ENCODE data around the gene SREK1. TPM values are rescaled to one million over a fixed set of nuclear protein-coding genes. Genes with fewer than 3 reads are reported as not detected.

The SREK1 gene
- total RNA-seq, 1 experiment from 2014 or later: 65.6 TPM

DNA sequence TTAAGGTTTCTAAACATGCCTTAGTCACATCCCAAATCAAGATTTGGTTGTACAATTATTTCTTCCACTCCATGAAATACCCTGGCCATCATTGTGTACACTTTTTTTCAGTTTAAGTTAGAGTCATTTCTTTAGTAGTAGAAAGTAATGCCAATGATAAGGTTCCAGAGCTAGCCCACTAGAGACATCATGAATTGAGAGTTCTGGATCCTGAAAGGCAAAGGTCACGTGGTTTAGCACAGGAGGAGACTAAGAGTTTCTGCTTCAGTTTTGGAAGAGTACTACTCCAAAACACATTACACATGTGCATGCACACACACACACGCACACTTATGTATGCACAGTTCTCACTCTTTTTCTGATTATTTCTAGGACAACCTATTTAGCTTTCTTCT, 4.8 kb upstream of the SREK1 start:
- no peak overlapping the region for H3K9ac ChIP-seq (ENCODE audit: low read length)
- H3K79me2 ChIP-seq (ENCODE audit: insufficient read depth, low read length): no peaks in the 10 kb centered on the region
- no peaks in the 10 kb centered on the region for H3K36me3 ChIP-seq (ENCODE audit: control insufficient read depth in 1 of 2, insufficient read depth in 2 of 2, low read length in 2 of 2)
- intact Hi-C loops (cut with micrococcal nuclease): no loop called here
- no peaks in the 10 kb centered on the region for H3K27me3 ChIP-seq (ENCODE audit: insufficient read depth, low read length)
- H3K27ac ChIP-seq (ENCODE audit: low read depth, low read length): no peak overlapping the region
- H3K9me3 ChIP-seq (ENCODE audit: control insufficient read depth in 1 of 2, insufficient read depth in 1 of 2, low read depth in 1 of 2, low read length in 2 of 2): no peaks in the 10 kb centered on the region
- DNase-seq (ENCODE audit: low read depth, low spot score): no peak
- ATAC-seq: no peak
- H3K4me1 ChIP-seq (ENCODE audit: control insufficient read depth in 1 of 2, insufficient read depth in 2 of 2, low read length in 2 of 2): peaks cover 0 to 10% of the 10 kb centered on the region in 2 experiments; a peak in 2 of 4 replicates
- CTCF ChIA-PET: no interaction called here
- H2AFZ ChIP-seq (ENCODE audit: low read depth, low read length, poor library complexity, severe bottlenecking): peak overlapping the region; percentile 6
- no peaks in the 10 kb centered on the region for H3K9me2 ChIP-seq (ENCODE audit: insufficient read depth)
- H4K20me1 ChIP-seq (ENCODE audit: insufficient read depth): no peaks in the 10 kb centered on the region
- BruUV-seq (replicated peaks): no TSS peak
- TF ChIP-seq SP1 (IDR thresholded peaks at IDR 0.05; ENCODE audit: low read depth): no peak
- TF ChIP-seq, protein P1, sequence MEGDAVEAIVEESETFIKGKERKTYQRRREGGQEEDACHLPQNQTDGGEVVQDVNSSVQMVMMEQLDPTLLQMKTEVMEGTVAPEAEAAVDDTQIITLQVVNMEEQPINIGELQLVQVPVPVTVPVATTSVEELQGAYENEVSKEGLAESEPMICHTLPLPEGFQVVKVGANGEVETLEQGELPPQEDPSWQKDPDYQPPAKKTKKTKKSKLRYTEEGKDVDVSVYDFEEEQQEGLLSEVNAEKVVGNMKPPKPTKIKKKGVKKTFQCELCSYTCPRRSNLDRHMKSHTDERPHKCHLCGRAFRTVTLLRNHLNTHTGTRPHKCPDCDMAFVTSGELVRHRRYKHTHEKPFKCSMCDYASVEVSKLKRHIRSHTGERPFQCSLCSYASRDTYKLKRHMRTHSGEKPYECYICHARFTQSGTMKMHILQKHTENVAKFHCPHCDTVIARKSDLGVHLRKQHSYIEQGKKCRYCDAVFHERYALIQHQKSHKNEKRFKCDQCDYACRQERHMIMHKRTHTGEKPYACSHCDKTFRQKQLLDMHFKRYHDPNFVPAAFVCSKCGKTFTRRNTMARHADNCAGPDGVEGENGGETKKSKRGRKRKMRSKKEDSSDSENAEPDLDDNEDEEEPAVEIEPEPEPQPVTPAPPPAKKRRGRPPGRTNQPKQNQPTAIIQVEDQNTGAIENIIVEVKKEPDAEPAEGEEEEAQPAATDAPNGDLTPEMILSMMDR (IDR thresholded peaks at IDR 0.05 in 2 of 3, conservative IDR thresholded peaks at IDR 0.05 in 1 of 3; ENCODE audit: borderline replicate concordance in 1 of 3, insufficient read depth in 1 of 3, low read depth in 2 of 3, low read length in 2 of 3): no peak
- TF ChIP-seq SRF (IDR thresholded peaks at IDR 0.05; ENCODE audit: low read depth): no peak
- no peak for TF ChIP-seq CEBPB (IDR thresholded peaks at IDR 0.05; ENCODE audit: low read depth)
- no peak for TF ChIP-seq EZH2phosphoT487 (IDR thresholded peaks at IDR 0.05; ENCODE audit: borderline replicate concordance)
- TF ChIP-seq, protein P2, sequence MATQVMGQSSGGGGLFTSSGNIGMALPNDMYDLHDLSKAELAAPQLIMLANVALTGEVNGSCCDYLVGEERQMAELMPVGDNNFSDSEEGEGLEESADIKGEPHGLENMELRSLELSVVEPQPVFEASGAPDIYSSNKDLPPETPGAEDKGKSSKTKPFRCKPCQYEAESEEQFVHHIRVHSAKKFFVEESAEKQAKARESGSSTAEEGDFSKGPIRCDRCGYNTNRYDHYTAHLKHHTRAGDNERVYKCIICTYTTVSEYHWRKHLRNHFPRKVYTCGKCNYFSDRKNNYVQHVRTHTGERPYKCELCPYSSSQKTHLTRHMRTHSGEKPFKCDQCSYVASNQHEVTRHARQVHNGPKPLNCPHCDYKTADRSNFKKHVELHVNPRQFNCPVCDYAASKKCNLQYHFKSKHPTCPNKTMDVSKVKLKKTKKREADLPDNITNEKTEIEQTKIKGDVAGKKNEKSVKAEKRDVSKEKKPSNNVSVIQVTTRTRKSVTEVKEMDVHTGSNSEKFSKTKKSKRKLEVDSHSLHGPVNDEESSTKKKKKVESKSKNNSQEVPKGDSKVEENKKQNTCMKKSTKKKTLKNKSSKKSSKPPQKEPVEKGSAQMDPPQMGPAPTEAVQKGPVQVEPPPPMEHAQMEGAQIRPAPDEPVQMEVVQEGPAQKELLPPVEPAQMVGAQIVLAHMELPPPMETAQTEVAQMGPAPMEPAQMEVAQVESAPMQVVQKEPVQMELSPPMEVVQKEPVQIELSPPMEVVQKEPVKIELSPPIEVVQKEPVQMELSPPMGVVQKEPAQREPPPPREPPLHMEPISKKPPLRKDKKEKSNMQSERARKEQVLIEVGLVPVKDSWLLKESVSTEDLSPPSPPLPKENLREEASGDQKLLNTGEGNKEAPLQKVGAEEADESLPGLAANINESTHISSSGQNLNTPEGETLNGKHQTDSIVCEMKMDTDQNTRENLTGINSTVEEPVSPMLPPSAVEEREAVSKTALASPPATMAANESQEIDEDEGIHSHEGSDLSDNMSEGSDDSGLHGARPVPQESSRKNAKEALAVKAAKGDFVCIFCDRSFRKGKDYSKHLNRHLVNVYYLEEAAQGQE (IDR thresholded peaks at IDR 0.05; ENCODE audit: low read depth): no peak
- TF ChIP-seq YY1 (IDR thresholded peaks at IDR 0.05; ENCODE audit: extremely low read depth, insufficient replicate concordance, low read depth, low read length): no peak
- TF ChIP-seq, protein P3, sequence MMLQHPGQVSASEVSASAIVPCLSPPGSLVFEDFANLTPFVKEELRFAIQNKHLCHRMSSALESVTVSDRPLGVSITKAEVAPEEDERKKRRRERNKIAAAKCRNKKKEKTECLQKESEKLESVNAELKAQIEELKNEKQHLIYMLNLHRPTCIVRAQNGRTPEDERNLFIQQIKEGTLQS (IDR thresholded peaks at IDR 0.05): no peak
- TF ChIP-seq TCF7L2 (IDR thresholded peaks at IDR 0.05; ENCODE audit: borderline replicate concordance, extremely low read depth, insufficient read depth, insufficient read length): no peak
- no peak for TF ChIP-seq CBX3 (IDR thresholded peaks at IDR 0.05; ENCODE audit: low read depth)
- no peak for TF ChIP-seq ELF1 (IDR thresholded peaks at IDR 0.05; ENCODE audit: borderline replicate concordance, low read depth)
- TF ChIP-seq, protein P4, sequence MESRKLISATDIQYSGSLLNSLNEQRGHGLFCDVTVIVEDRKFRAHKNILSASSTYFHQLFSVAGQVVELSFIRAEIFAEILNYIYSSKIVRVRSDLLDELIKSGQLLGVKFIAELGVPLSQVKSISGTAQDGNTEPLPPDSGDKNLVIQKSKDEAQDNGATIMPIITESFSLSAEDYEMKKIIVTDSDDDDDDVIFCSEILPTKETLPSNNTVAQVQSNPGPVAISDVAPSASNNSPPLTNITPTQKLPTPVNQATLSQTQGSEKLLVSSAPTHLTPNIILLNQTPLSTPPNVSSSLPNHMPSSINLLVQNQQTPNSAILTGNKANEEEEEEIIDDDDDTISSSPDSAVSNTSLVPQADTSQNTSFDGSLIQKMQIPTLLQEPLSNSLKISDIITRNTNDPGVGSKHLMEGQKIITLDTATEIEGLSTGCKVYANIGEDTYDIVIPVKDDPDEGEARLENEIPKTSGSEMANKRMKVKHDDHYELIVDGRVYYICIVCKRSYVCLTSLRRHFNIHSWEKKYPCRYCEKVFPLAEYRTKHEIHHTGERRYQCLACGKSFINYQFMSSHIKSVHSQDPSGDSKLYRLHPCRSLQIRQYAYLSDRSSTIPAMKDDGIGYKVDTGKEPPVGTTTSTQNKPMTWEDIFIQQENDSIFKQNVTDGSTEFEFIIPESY (IDR thresholded peaks at IDR 0.05; ENCODE audit: extremely low read depth, insufficient replicate concordance, low read length): no peak
- TF ChIP-seq POLR2AphosphoS5 (IDR thresholded peaks at IDR 0.05; ENCODE audit: low read depth, low read length): no peak
- TF ChIP-seq EZH2 (IDR thresholded peaks at IDR 0.05): no peak
- no peak for TF ChIP-seq FOSL1 (IDR thresholded peaks at IDR 0.05; ENCODE audit: low read depth)
- no peak for TF ChIP-seq EGR1 (IDR thresholded peaks at IDR 0.05; ENCODE audit: low read depth)
- no peak for TF ChIP-seq ZFX (IDR thresholded peaks at IDR 0.05)
- TF ChIP-seq RAD21 (IDR thresholded peaks at IDR 0.05; ENCODE audit: low read depth): no peak
- no peak for TF ChIP-seq JUND (IDR thresholded peaks at IDR 0.05)
- H3K4me3 ChIP-seq (replicated peaks in 1 of 2; ENCODE audit: low read depth in 1 of 2, low read length in 2 of 2): no peak overlapping the region
- H3K4me2 ChIP-seq (ENCODE audit: low read length): no peak overlapping the region
- RAD21 ChIA-PET (ENCODE audit: low non-redundant PET in 1 of 2, low total read pairs in 2 of 2, uncharacterized antibody in 2 of 2, unreplicated experiment in 2 of 2): no interaction called here
- POLR2A ChIA-PET: no interaction called here
